Activated T-helper 2 cell treated with anti-CD3 and anti-CD28 coated beads, Interferon-gamma antibody, Interleukin-2, Interleukin-4, amounts not matched to agents 10 μg/mL and 5 μg/mL and 100 μg/mL, durations not matched to agents 14 hours and 24 hours and 36 hours (primary cell): ENCODE data around the gene SYNRG. TPM values are rescaled to one million over a fixed set of nuclear protein-coding genes. Genes with fewer than 3 reads are reported as not detected.
A peak's percentile ranks its signal among the peaks of the same experiment; 100 is the strongest.
"Not testable (repeated sequence)": the region's sequence is repeated elsewhere in the genome, so short reads cannot be mapped to it uniquely, and the experiment has no call there.

Source experiments
- DNase-seq: peaks from one replicate; pipeline ENCODE4 v3.0.0; 2021; ENCODE audit warnings: low spot score
- H3K27ac Mint-ChIP-seq: one replicate; pipeline ENCODE4 v1.8.0; 2021; ENCODE audit warnings: mixed read lengths
- H3K27me3 Mint-ChIP-seq: one replicate; pipeline ENCODE4 v1.8.0; 2021; ENCODE audit warnings: low read depth, mixed read lengths
- H3K36me3 Mint-ChIP-seq: one replicate; pipeline ENCODE4 v1.8.0; 2021; ENCODE audit warnings: low read depth, mixed read lengths
- H3K4me1 Mint-ChIP-seq: one replicate; pipeline ENCODE4 v1.8.0; 2021; ENCODE audit warnings: low read depth, mixed read lengths
- H3K4me3 Mint-ChIP-seq: one replicate; pipeline ENCODE4 v1.8.0; 2021; ENCODE audit warnings: low read depth, mild to moderate bottlenecking, moderate library complexity, mixed read lengths
- H3K9me3 Mint-ChIP-seq: one replicate; pipeline ENCODE4 v1.8.0; 2021; ENCODE audit warnings: mixed read lengths
- intact Hi-C: fragments of 100-400 bp; cut with micrococcal nuclease; formaldehyde crosslinking; loops from one replicate; pipeline ENCODE4 v1.15.1; 2023
- total RNA-seq: library from RNA; stranded (reverse); gene quantifications from 2 replicates; pipeline ENCODE4 v1.2.3, GENCODE V29; 2022

The SYNRG gene
- 38.1 and 43.7 TPM in 2 replicates for total RNA-seq

GRCh38 chr17:37609170-37610040 is at the start of gene SYNRG:
SYNRG (minus strand) TSS chr17:37609418; CDS start chr17:37609355, 63 bp downstream.
- H3K9me3 Mint-ChIP-seq = no peaks in the 10 kb centered on the region
- peaks cover 35% of the 10 kb centered on the region for H3K36me3 Mint-ChIP-seq
- H3K4me3 Mint-ChIP-seq = peak within 1 kb of the TSS; percentile 90
- no peaks in the 10 kb centered on the region for H3K27me3 Mint-ChIP-seq
- peaks cover 31% of the 10 kb centered on the region for H3K4me1 Mint-ChIP-seq
- peak; percentile 92 for DNase-seq
- H3K27ac Mint-ChIP-seq = peak within 1 kb of the TSS; percentile 88
- intact Hi-C loops = loop anchor here (1.0 to 10.0 kb wide), 6 partner anchors 17 to 205 kb away; partner anchors contain the start of genes ACACA, DDX52, DUSP14 and TADA2A

- Mint-ChIP-seq H3K27ac (no peak overlapping the region), H3K27me3 (peaks cover 20% of the 10 kb centered on the region), H3K4me1 (peaks cover 4% of the 10 kb centered on the region), H3K4me3 (no peak overlapping the region), H3K9me3 (no peaks in the 10 kb centered on the region), H3K36me3 (no peaks in the 10 kb centered on the region)
- intact Hi-C loops = no loop called here
- no peak for DNase-seq
Observed at GRCh38 chr17:37657202-37657601, 48.0 kb upstream of the SYNRG start.

DNA sequence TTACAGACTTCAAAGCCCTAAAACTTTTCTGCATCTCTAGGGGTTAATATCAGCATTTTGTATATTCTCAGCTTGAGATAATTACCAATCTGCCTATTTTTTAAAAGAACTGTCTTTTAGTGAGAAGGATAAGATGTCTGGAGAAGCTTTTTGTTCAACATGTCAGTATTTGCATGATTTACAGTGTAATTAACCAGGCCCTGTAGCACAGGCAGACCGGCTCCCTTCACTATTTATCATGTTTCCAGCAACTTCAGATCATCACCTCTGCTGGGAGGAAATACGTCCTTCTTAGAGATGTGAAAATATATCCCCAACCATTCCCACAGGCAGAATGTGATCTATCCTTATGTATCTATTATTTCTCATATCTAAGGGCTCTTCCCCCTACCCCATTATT is 42.6 kb upstream of the SYNRG start:
- intact Hi-C loops = no loop called here
- H3K27ac Mint-ChIP-seq = no peak overlapping the region
- H3K27me3 Mint-ChIP-seq = peaks cover 41% of the 10 kb centered on the region
- no peaks in the 10 kb centered on the region for H3K36me3 Mint-ChIP-seq
- no peak for DNase-seq
- no peak overlapping the region for H3K4me3 Mint-ChIP-seq
- no peaks in the 10 kb centered on the region for H3K9me3 Mint-ChIP-seq
- peaks cover 12% of the 10 kb centered on the region for H3K4me1 Mint-ChIP-seq

DNA sequence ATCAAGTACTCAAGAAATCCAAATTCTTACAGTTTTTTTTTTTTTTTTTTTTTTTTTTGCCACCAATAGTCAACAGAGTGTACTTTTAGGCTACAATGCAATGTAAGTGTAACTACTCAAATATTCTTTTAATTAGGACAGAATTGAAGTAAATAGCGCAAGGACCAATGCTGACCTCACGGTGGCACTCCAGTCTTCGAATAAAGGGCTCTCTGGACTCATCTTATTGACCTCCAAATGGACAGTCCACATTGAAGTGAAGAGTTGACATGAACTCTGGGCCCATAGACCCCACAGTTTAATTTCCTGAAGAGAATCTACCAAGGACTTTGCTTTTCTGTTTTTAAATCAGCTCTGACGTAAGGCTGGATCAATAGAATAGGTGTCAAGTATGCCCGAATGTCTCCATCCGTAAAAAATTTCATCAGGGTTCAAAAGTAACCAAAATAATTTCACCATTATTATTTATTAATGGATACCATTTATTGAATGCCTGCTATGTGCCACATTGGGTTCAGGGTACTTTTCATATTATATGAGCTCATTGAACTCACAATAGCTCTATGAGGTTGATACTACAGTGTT is 41.3 kb upstream of the SYNRG start:
- H3K27ac Mint-ChIP-seq = no peak overlapping the region
- H3K9me3 Mint-ChIP-seq = no peaks in the 10 kb centered on the region
- H3K36me3 Mint-ChIP-seq = no peaks in the 10 kb centered on the region
- no peak for DNase-seq
- intact Hi-C loops = no loop called here
- peaks cover 12% of the 10 kb centered on the region for H3K4me1 Mint-ChIP-seq
- H3K27me3 Mint-ChIP-seq = peaks cover 54% of the 10 kb centered on the region
- H3K4me3 Mint-ChIP-seq = no peak overlapping the region

- Mint-ChIP-seq H3K9me3 (no peaks in the 10 kb centered on the region), H3K36me3 (no peaks in the 10 kb centered on the region), H3K27me3 (peaks cover 68% of the 10 kb centered on the region), H3K4me1 (peaks cover 17% of the 10 kb centered on the region), H3K27ac (no peak overlapping the region), H3K4me3 (no peak overlapping the region)
- intact Hi-C loops = loop anchor here (5.0 kb wide), 1 partner anchor 144 kb away; no protein-coding TSS in a partner anchor
- no peak for DNase-seq
Observed at GRCh38 chr17:37648555-37648954, 39.3 kb upstream of the SYNRG start.

DNA sequence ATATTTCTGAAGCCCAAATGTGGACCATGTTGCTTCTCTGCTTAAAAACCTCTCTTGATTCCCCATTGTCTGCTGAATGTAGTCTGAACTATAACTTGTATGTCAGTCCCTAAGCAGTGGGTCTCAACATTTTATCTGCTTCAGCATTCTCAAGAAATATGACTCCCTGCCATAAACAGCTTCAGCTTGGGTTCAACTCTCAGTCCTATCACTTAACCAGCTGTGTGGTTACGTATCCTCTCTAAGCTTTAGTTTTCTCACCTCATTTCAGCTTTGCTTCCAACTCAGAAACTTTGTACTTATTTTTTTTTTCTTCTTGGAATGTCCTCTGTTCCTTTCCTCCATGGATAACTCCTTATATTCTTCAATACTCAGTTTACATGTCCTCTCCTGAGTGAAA is 38.6 kb upstream of the SYNRG start:
- peaks cover 64% of the 10 kb centered on the region for H3K27me3 Mint-ChIP-seq
- intact Hi-C loops = loop anchor here (5.0 kb wide), 1 partner anchor 144 kb away; no protein-coding TSS in a partner anchor
- H3K36me3 Mint-ChIP-seq = peaks cover 1% of the 10 kb centered on the region
- no peaks in the 10 kb centered on the region for H3K9me3 Mint-ChIP-seq
- H3K4me1 Mint-ChIP-seq = peaks cover 13% of the 10 kb centered on the region
- no peak for DNase-seq
- no peak overlapping the region for H3K27ac Mint-ChIP-seq
- H3K4me3 Mint-ChIP-seq = no peak overlapping the region

- peaks cover 28% of the 10 kb centered on the region for H3K4me1 Mint-ChIP-seq
- H3K27ac Mint-ChIP-seq = no peak overlapping the region
- peaks cover 33% of the 10 kb centered on the region for H3K36me3 Mint-ChIP-seq
- H3K4me3 Mint-ChIP-seq = peak overlapping the region; percentile 93
- intact Hi-C loops = loop anchor here (1.0 kb wide), 1 partner anchor 35 kb away; the partner anchor contains the start of gene SYNRG
- H3K27me3 Mint-ChIP-seq = peaks cover 47% of the 10 kb centered on the region
- DNase-seq = no peak
- H3K9me3 Mint-ChIP-seq = no peaks in the 10 kb centered on the region
Observed at GRCh38 chr17:37643869-37644268, 34.7 kb upstream of the SYNRG start.

DNA sequence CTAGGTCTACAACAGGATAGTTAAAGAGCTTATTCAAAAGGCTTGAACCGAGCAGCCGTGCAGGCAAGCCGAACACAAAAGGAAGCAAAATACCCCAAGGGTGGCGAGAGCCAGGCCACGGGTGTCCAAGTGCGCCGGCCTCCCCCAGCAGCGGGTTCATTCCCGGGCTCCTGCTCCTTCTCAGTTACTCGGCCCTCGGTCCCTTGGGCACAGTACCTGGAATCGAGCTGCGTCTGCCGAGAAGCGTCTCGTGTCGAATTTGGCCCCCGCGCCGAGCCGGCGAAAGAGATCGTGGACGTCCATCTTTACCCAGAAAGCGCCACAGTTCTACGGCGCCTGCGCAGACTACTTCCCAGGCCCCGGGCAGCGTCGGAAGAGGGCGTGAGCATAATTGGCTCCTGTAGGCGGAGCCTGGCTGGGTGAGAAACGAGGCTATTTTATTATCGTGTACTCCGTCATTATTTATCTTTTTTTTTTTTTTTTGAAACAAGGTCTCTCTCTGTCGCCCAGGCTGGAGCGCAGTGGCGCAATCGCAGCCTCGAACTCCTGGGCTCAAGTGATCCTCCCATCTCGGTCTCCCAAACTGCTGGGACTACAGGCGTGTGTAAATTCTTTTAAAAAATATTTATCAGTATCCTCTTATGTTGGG is 34.0 kb upstream of the SYNRG start, which contains the start of gene DDX52:
TSS of gene DDX52 (minus strand) at position 329 of the 649 bp plus-strand sequence. CDS start at position 303, 26 bp downstream.
- Mint-ChIP-seq H3K27me3 (peaks cover 40% of the 10 kb centered on the region), H3K4me3 (peak within 1 kb of the TSS; percentile 93), H3K27ac (peak within 1 kb of the TSS; percentile 84), H3K9me3 (no peaks in the 10 kb centered on the region), H3K36me3 (peaks cover 37% of the 10 kb centered on the region), H3K4me1 (peaks cover 22% of the 10 kb centered on the region)
- intact Hi-C loops = loop anchor here (1.0 kb wide), 1 partner anchor 34 kb away; the partner anchor contains the start of gene SYNRG
- peak; percentile 84 for DNase-seq

GRCh38 chr17:37642681-37643080 is 33.5 kb upstream of the SYNRG start:
- H3K27me3 Mint-ChIP-seq = peaks cover 35% of the 10 kb centered on the region
- no peak for DNase-seq

DNA sequence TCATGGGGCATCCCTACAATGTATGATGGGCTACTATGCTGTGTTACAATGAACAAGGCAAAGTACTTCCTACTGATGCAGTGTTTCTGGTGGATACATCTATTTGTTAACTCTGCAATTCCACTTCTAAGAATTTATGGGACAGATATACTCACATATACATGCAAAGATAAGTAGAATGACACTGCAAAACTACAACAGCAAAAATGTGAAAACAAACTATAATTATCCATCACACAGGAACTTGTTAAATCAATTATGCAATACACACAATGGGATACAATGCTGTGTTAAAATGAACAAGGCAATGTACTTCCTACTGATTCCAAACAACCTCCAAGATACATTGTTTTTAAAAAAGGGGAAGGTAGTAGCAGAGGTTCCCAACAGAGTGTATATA is 30.8 kb upstream of the SYNRG start:
- peaks cover 62% of the 10 kb centered on the region for H3K36me3 Mint-ChIP-seq
- intact Hi-C loops = no loop called here
- no peaks in the 10 kb centered on the region for H3K9me3 Mint-ChIP-seq
- peaks cover 12% of the 10 kb centered on the region for H3K27me3 Mint-ChIP-seq
- H3K27ac Mint-ChIP-seq = no peak overlapping the region
- peaks cover 26% of the 10 kb centered on the region for H3K4me1 Mint-ChIP-seq
- DNase-seq = no peak
- peak overlapping the region; percentile 2 for H3K4me3 Mint-ChIP-seq

More at GRCh38 chr17:37642681-37643080, 33.5 kb upstream of the SYNRG start:
- Mint-ChIP-seq H3K9me3 (no peaks in the 10 kb centered on the region), H3K4me3 (peak overlapping the region; percentile 93), H3K36me3 (peaks cover 43% of the 10 kb centered on the region), H3K27ac (peak overlapping the region; percentile 84), H3K4me1 (peaks cover 22% of the 10 kb centered on the region)
- intact Hi-C loops = loop anchor here (1.0 kb wide), 1 partner anchor 33 kb away; the partner anchor contains the start of gene SYNRG

DNA sequence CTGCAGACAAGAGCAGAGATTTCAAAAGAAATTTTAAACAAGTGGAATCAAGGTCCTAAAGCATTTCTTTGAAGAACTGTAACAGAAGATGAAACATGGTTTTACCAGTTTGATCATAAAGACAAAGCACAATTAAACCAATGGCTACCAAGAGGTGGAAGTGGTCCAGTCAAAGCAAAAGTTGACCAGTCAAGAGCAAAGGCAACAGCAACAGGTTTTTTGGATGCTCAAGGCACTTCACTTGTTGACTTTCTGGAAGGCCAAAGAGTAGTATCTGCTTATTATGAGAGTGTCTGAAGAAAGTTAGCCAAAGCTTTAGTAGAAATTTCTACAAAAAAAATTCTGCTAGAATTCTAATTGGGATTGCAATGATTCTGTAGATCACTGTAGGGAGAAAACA is 28.7 kb upstream of the SYNRG start:
- Mint-ChIP-seq H3K4me1 (peaks cover 21% of the 10 kb centered on the region), H3K36me3 (peaks cover 62% of the 10 kb centered on the region), H3K9me3 (no peaks in the 10 kb centered on the region), H3K4me3 (no peak overlapping the region), H3K27me3 (no peaks in the 10 kb centered on the region), H3K27ac (no peak overlapping the region)
- intact Hi-C loops = no loop called here
- DNase-seq = no peak

GRCh38 chr17:37616430-37616829 is 7.2 kb upstream of the SYNRG start:
- H3K9me3 Mint-ChIP-seq, H3K27ac Mint-ChIP-seq, intact Hi-C loops, H3K27me3 Mint-ChIP-seq, DNase-seq, H3K4me3 Mint-ChIP-seq, H3K4me1 Mint-ChIP-seq: not testable (repeated sequence)
- H3K36me3 Mint-ChIP-seq = peaks cover 41% of the 10 kb centered on the region
